Left ventricle myocardium inferior (tissue), 1 donor: ENCODE measurements around the gene PPARGC1A. TPM values are rescaled to one million over a fixed set of nuclear protein-coding genes. Genes with fewer than 3 reads are reported as not detected.
A peak's percentile ranks its signal among the peaks of the same experiment; 100 is the strongest.

Experiments
- DNase-seq: peaks from one replicate; pipeline ENCODE4 v3.0.0-alpha.2; 2020
- H3K27ac ChIP-seq: fragments of 200-600 bp; replicated peaks from 2 replicates; pipeline ENCODE4 v1.8.0; 2021
- H3K27me3 ChIP-seq: fragments of 200-600 bp; 2 replicates; pipeline ENCODE4 v1.8.0; 2021; ENCODE audit warnings: low read depth
- H3K36me3 ChIP-seq: fragments of 200-600 bp; 2 replicates; pipeline ENCODE4 v1.8.0; 2021
- H3K4me1 ChIP-seq: fragments of 200-600 bp; 2 replicates; pipeline ENCODE4 v1.8.0; 2021
- H3K4me3 ChIP-seq: fragments of 200-600 bp; 2 replicates; pipeline ENCODE4 v1.8.0; 2021; ENCODE audit warnings: mild to moderate bottlenecking, moderate library complexity
- H3K9me3 ChIP-seq: fragments of 200-600 bp; replicated peaks from 2 replicates; pipeline ENCODE4 v1.8.0; 2021
- intact Hi-C: fragments of 100-400 bp; cut with micrococcal nuclease; formaldehyde crosslinking; loops from one replicate; pipeline ENCODE4 v1.11.0; 2022
- total RNA-seq: library from RNA; stranded (reverse); fragmentation: NEBNext Ultra II Directional; extraction: Animal tissue kit (Norgen Biotek cat#: 25700); gene quantifications from one replicate; pipeline ENCODE4 v1.2.1, GENCODE V29; 2021
- TF ChIP-seq, protein P1 (sequence below): fragments of 200-600 bp; IDR thresholded peaks from 2 replicates; pipeline ENCODE4 v1.8.0; 2021; ENCODE audit warnings: antibody characterized with exemption, mild to moderate bottlenecking, borderline replicate concordance
- donor health status: DM: no; HTN: yes; CAD: no; lungs with severe emphysema.

The PPARGC1A gene
- total RNA-seq, 1 donor from 2014 or later, result 108 TPM

DNA sequence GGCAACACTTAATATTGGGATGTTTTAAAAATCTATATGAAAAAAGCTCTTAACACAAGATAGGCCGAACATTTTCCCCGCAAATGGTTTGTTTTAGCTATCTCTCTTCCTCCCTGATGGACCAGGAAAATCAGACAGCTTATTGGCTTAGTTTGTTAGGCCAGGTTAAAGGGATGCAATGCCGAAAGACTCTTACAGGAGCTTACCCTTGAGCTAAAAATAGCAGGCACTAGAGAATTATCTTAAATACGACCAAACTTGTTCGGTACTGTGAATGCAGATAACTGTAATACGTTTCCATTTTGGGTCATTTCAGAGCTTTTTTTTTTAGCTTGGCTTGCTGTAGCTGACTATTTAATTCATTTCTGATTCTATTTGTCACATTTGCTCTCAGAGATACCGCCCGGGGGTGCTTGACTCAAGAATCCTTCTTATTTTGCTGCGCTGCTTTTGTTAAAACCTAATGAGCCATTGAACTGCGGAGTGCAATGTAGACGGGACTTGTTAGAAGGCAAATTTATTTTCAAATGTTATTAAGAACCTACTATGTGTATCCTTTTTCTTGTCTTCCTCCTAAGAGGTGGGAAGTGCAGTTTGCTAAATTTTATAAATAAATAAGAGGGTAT lies 23.3 kb downstream of the PPARGC1A start:
- peak overlapping the region; percentile 12 for H3K4me3 ChIP-seq

DNA sequence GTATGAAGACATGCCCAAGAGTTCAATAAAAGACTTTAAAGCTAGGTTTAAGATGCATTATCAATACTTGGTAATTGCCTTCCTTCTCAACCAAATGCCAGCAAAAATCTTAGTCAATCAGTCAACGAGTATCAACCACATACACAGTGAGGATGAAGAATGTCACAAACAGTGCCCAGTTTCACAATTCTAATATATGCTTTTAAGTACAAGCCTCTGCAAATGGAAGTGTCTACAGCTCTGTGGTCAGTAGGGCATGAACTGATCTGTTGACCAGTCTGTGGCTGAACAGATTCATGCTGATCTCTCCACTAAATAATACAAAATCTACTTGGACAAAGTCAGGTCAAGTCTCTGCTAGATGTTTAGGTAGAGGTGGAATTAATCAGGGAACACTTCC lies 27.9 kb downstream of the PPARGC1A start:
- H3K4me3 ChIP-seq, result no peak overlapping the region
- TF ChIP-seq, protein P1, sequence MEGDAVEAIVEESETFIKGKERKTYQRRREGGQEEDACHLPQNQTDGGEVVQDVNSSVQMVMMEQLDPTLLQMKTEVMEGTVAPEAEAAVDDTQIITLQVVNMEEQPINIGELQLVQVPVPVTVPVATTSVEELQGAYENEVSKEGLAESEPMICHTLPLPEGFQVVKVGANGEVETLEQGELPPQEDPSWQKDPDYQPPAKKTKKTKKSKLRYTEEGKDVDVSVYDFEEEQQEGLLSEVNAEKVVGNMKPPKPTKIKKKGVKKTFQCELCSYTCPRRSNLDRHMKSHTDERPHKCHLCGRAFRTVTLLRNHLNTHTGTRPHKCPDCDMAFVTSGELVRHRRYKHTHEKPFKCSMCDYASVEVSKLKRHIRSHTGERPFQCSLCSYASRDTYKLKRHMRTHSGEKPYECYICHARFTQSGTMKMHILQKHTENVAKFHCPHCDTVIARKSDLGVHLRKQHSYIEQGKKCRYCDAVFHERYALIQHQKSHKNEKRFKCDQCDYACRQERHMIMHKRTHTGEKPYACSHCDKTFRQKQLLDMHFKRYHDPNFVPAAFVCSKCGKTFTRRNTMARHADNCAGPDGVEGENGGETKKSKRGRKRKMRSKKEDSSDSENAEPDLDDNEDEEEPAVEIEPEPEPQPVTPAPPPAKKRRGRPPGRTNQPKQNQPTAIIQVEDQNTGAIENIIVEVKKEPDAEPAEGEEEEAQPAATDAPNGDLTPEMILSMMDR, result no peak
- no peak for DNase-seq
- no peaks in the 10 kb centered on the region for H3K36me3 ChIP-seq
- intact Hi-C loops, result no loop called here
- peaks cover 70% of the 10 kb centered on the region for H3K4me1 ChIP-seq
- H3K27ac ChIP-seq, result no peak overlapping the region
- no peaks in the 10 kb centered on the region for H3K9me3 ChIP-seq
- H3K27me3 ChIP-seq, result no peaks in the 10 kb centered on the region

More for the DNA sequence above, 23.3 kb downstream of the PPARGC1A start:
- peaks cover 86% of the 10 kb centered on the region for H3K4me1 ChIP-seq
- H3K27me3 ChIP-seq, result no peaks in the 10 kb centered on the region
- intact Hi-C loops, result no loop called here
- peak overlapping the region; percentile 94 for H3K27ac ChIP-seq
- H3K9me3 ChIP-seq, result no peaks in the 10 kb centered on the region
- no peak for DNase-seq
- TF ChIP-seq, protein P1, result no peak
- no peaks in the 10 kb centered on the region for H3K36me3 ChIP-seq

DNA sequence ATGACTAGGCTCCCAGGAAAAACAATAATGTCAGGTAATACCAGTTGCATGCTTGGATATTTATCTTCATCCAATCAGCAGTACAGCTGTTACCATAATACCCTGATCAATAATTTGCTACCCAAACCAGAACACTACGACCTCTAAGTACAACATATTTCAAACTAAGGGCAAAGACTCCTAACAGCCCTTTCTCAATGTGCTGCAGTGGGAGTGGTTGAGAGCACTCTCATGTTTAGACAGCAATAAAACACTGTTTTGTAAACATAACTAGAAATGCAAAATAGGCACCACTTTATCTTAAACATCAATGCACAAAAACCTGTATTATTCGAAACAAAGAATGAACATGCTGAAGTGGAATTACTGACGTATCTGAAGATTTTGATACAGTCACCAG lies 28.9 kb downstream of the PPARGC1A start:
- Histone ChIP-seq H3K36me3 (no peaks in the 10 kb centered on the region), H3K9me3 (no peaks in the 10 kb centered on the region), H3K4me1 (peaks cover 75% of the 10 kb centered on the region), H3K4me3 (no peak overlapping the region), H3K27me3 (no peaks in the 10 kb centered on the region), H3K27ac (peak overlapping the region; percentile 9)
- TF ChIP-seq, protein P1, result no peak
- intact Hi-C loops, result no loop called here
- no peak for DNase-seq

DNA sequence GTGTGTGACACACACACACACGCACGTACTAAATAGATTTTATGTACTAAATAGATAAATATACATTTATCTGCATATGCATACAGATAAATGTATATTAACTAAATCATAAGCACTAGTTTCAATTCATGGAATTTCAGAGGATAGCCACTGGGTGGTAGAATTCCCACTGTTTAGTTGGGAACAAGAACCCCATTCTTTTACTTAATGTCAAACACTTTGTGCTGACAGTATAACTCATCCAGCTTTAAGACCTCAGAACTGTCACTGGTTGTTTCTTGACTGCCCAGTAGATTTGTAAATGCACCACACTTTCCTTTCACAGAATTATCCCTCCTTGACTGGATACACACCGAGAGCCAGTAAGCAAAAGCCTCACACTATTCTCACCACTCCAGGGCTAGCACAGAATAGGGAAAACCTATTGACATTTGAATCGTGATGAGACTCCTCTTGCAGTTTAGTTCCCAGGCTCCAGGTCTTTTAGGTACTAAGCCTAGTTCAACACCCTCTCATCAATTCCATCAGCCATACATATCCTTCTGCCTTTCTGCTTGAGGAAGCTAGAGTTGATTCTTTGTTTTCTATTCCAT lies 32.4 kb downstream of the PPARGC1A start:
- H3K27me3 ChIP-seq, result no peaks in the 10 kb centered on the region
- DNase-seq, result no peak
- intact Hi-C loops, result no loop called here
- H3K4me3 ChIP-seq, result no peak overlapping the region
- no peaks in the 10 kb centered on the region for H3K36me3 ChIP-seq
- no peaks in the 10 kb centered on the region for H3K9me3 ChIP-seq
- H3K4me1 ChIP-seq, result peaks cover 75% of the 10 kb centered on the region
- TF ChIP-seq, protein P1, result peak; percentile 19
- H3K27ac ChIP-seq, result peak overlapping the region; percentile 52

DNA sequence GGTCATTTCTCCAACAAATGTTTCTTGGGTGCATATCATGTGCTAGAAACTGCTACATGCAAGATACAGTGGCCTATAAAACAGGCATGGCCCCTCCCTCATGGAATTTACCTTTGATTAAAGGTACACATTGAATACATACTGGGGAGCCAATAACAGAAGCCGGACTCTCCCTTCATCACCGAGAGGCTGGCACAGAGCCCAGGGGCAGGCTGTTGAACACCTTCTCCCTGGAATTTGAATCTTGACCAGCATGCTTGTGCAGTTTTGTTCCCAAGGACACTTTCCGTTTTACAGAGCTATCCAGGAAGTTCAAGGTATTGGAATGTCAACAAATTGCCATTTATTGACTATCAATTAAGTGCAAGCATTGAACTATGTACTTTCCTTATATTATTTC lies 33.2 kb downstream of the PPARGC1A start:
- Histone ChIP-seq H3K27me3 (no peaks in the 10 kb centered on the region), H3K4me1 (peaks cover 76% of the 10 kb centered on the region), H3K4me3 (peak overlapping the region; percentile 20), H3K27ac (peak overlapping the region; percentile 52), H3K9me3 (no peaks in the 10 kb centered on the region), H3K36me3 (no peaks in the 10 kb centered on the region)
- intact Hi-C loops, result no loop called here
- DNase-seq, result peak; percentile 27
- TF ChIP-seq, protein P1, result no peak
